GM12878 (cell line): ENCODE measurements around the gene ADPGK. TPM values are rescaled to one million over a fixed set of nuclear protein-coding genes. Genes with fewer than 3 reads are reported as not detected.

ENCODE experiments used
- ASH2L ChIP-seq: fragments of 300-600, 200-600 bp; sonication (generic); IDR thresholded peaks from 2 replicates; pipeline ENCODE4 v1.6.1; 2017; ENCODE audit warnings: low read depth, mild to moderate bottlenecking, borderline replicate concordance
- ATF7 ChIP-seq: fragments of 450-650 bp; IDR thresholded peaks from 2 replicates; pipeline ENCODE4 v1.6.1; 2016; ENCODE audit warnings: low read depth, mild to moderate bottlenecking
- CEBPB ChIP-seq, 2 experiments: fragments of 150-350 bp in 1 of 2; IDR thresholded peaks; 2 replicates each; pipeline ENCODE4 v1.6.1; 2012 to 2014; ENCODE audit warnings: low read depth in 2 of 2, low read length in 2 of 2, borderline replicate concordance in 1 of 2, inconsistent platforms in 1 of 2
- CHD4 ChIP-seq: fragments of 200-600 bp; sonication (generic); IDR thresholded peaks from 2 replicates; pipeline ENCODE4 v1.6.1; 2016; ENCODE audit warnings: mild to moderate bottlenecking
- EGR1 ChIP-seq, 2 experiments: IDR thresholded peaks; 1 replicate in 1 of 2; 2 replicates in 1 of 2; pipeline ENCODE4 v1.6.1; 2011 to 2012; ENCODE audit warnings: low read depth in 2 of 2, low read length in 2 of 2, borderline replicate concordance in 1 of 2, mild to moderate bottlenecking in 1 of 2, moderate library complexity in 1 of 2
- HDAC2 ChIP-seq: fragments of 200-600 bp; sonication (generic); IDR thresholded peaks from 2 replicates; pipeline ENCODE4 v1.6.1; 2017
- MEF2A ChIP-seq: IDR thresholded peaks from 2 replicates; pipeline ENCODE4 v1.6.1; 2011; ENCODE audit warnings: low read depth, mild to moderate bottlenecking, low read length, moderate library complexity; ENCODE audit not compliant: insufficient read depth
- MYC ChIP-seq: IDR thresholded peaks from 2 replicates; pipeline ENCODE4 v1.6.1; 2011; ENCODE audit warnings: mild to moderate bottlenecking, low read length, moderate library complexity, inconsistent platforms; ENCODE audit not compliant: insufficient read depth, insufficient replicate concordance, insufficient read length, severe bottlenecking
- PAX8 ChIP-seq: fragments of 450-650 bp; IDR thresholded peaks from 2 replicates; pipeline ENCODE4 v1.6.1; 2017; ENCODE audit warnings: mild to moderate bottlenecking, moderate library complexity
- RAD51 ChIP-seq: fragments of 450-650 bp; IDR thresholded peaks from 2 replicates; pipeline ENCODE4 v1.6.1; 2016; ENCODE audit warnings: moderate library complexity, mild to moderate bottlenecking, inconsistent platforms
- SIX5 ChIP-seq: IDR thresholded peaks from 2 replicates; pipeline ENCODE4 v1.6.1; 2011; ENCODE audit warnings: mild to moderate bottlenecking, low read depth, low read length, moderate library complexity; ENCODE audit not compliant: severe bottlenecking
- SMAD5 ChIP-seq: IDR thresholded peaks from 2 replicates; pipeline ENCODE4 v1.6.1; 2016; ENCODE audit warnings: antibody characterized with exemption, low read depth
- SP1 ChIP-seq: IDR thresholded peaks from one replicate; pipeline ENCODE4 v1.6.1; 2011; ENCODE audit warnings: low read depth, low read length
- SREBF2 ChIP-seq: IDR thresholded peaks from 2 replicates; pipeline ENCODE4 v1.6.1; 2012; ENCODE audit warnings: mild to moderate bottlenecking, low read length
- TARDBP ChIP-seq: IDR thresholded peaks from 2 replicates; pipeline ENCODE4 v1.6.1; 2016; ENCODE audit warnings: borderline replicate concordance
- TBL1XR1 ChIP-seq: IDR thresholded peaks from 2 replicates; pipeline ENCODE4 v1.6.1; 2012; ENCODE audit warnings: low read depth, low read length, improper control_type of control experiment
- ZBED1 ChIP-seq: IDR thresholded peaks from 2 replicates; pipeline ENCODE4 v1.6.1; 2016; ENCODE audit warnings: borderline replicate concordance
- ZSCAN29 ChIP-seq: fragments of 450-650 bp; IDR thresholded peaks from 2 replicates; pipeline ENCODE4 v1.6.1; 2017; ENCODE audit warnings: mild to moderate bottlenecking, moderate library complexity
- polyA plus RNA-seq, 11 experiments: library from polyadenylated mRNA; depleted of rRNA in 4 of 11; unstranded in 6 of 11; stranded (reverse) in 5 of 11; fragments of >200 nt; fragmentation: Nextera tagmentation in 4 of 11; fragmentation: Illumina TruSeq in 1 of 11; extraction: Ambion mirVana in 4 of 11; extraction: Trizol in 1 of 11; gene quantifications; 1 replicate in 1 of 11; 2 replicates in 10 of 11; pipeline versions ENCODE4 v1.2.1 to v1.2.3, GENCODE V29; 2011 to 2016; ENCODE audit warnings: inconsistent platforms in 2 of 11, missing spikeins in 2 of 11, low read depth in 1 of 11
- total RNA-seq, 4 experiments: library from RNA; depleted of rRNA in 3 of 4; stranded (reverse); fragments of >200 nt in 3 of 4; fragmentation: Illumina TruSeq in 1 of 4; extraction: Trizol in 1 of 4; gene quantifications; 2 replicates each; pipeline versions ENCODE4 v1.2.1 to v1.2.3, GENCODE V29; 2013 to 2021
- TF ChIP-seq, protein P1 (sequence below): IDR thresholded peaks from 2 replicates; pipeline ENCODE4 v1.6.1; 2011; ENCODE audit warnings: borderline replicate concordance, low read depth, mild to moderate bottlenecking, moderate library complexity, low read length; ENCODE audit not compliant: insufficient read depth, poor library complexity, severe bottlenecking
- TF ChIP-seq, protein P2 (sequence below): IDR thresholded peaks from 2 replicates; pipeline ENCODE4 v1.6.1; 2011; ENCODE audit warnings: low read depth, low read length, improper control_type of control experiment, borderline replicate concordance
- TF ChIP-seq, protein P3 (sequence below): fragments of 450-650 bp; IDR thresholded peaks from 2 replicates; pipeline ENCODE4 v1.6.1; 2017; ENCODE audit warnings: antibody characterized with exemption, mild to moderate bottlenecking, moderate library complexity
- TF ChIP-seq, protein P4 (sequence below), 3 experiments: IDR thresholded peaks in 2 of 3; conservative IDR thresholded peaks in 1 of 3; 2 replicates each; pipeline ENCODE4 v1.5.1; 2011; ENCODE audit warnings: low read depth in 3 of 3, low read length in 3 of 3, mild to moderate bottlenecking in 3 of 3, control low read depth in 2 of 3, moderate library complexity in 2 of 3, inconsistent platforms in 1 of 3, mixed read lengths in 1 of 3; ENCODE audit not compliant: control insufficient read depth in 2 of 3, insufficient read depth in 1 of 3; ENCODE audit errors: extremely low read depth in 1 of 3
- TF ChIP-seq, protein P5 (sequence below): IDR thresholded peaks from 2 replicates; pipeline ENCODE4 v1.6.1; 2011; ENCODE audit warnings: mild to moderate bottlenecking, low read depth, low read length, moderate library complexity; ENCODE audit not compliant: insufficient replicate concordance

ADPGK gene
- total and polyA plus RNA-seq, 10 of the 15 experiments (the other 5 are each of a cell fraction or from before 2014, with no cell fraction given): 13.8 to 146 (median 56.7) TPM

DNA sequence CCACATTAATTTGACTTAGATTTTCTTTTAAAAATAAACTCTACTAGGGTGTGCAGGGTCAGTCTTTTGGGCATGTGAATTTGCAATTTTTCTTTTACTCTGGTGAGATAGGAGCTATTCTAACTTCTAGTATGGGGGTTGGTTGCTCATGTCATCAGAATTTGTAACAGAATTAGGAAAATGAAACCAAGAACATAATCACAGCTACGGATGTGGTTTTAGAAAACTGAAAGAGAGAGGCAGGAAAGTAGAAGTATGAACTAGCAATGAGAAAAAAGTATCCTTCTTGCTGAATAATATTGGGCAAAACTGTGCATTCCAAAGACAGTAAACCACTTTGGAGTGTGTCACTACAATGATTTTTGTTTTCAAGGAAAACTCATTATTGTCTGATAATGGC lies 43.3 kb downstream of the ADPGK start (continued):
- TF ChIP-seq, protein P1, sequence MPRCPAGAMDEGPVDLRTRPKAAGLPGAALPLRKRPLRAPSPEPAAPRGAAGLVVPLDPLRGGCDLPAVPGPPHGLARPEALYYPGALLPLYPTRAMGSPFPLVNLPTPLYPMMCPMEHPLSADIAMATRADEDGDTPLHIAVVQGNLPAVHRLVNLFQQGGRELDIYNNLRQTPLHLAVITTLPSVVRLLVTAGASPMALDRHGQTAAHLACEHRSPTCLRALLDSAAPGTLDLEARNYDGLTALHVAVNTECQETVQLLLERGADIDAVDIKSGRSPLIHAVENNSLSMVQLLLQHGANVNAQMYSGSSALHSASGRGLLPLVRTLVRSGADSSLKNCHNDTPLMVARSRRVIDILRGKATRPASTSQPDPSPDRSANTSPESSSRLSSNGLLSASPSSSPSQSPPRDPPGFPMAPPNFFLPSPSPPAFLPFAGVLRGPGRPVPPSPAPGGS: no peak
- TF ChIP-seq MYC (no peak), ATF7 (peak; percentile 72), RAD51 (no peak), SREBF2 (no peak), CEBPB (IDR thresholded peaks at IDR 0.05; ENCODE audit: borderline replicate concordance in 1 of 2, low read depth in 2 of 2, low read length in 2 of 2) (no peak), ASH2L (no peak), SIX5 (no peak), TARDBP (no peak), TBL1XR1 (no peak), ZSCAN29 (no peak), MEF2A (0 out of 2 replicates have a peak, but pooled peaks have one; percentile 30), CHD4 (no peak), EGR1 (IDR thresholded peaks at IDR 0.05; ENCODE audit: borderline replicate concordance in 1 of 2, low read depth in 2 of 2, low read length in 2 of 2) (no peak), ZBED1 (no peak), PAX8 (no peak), SP1 (peak; percentile 45), HDAC2 (no peak), SMAD5 (no peak)
- TF ChIP-seq, protein P2, sequence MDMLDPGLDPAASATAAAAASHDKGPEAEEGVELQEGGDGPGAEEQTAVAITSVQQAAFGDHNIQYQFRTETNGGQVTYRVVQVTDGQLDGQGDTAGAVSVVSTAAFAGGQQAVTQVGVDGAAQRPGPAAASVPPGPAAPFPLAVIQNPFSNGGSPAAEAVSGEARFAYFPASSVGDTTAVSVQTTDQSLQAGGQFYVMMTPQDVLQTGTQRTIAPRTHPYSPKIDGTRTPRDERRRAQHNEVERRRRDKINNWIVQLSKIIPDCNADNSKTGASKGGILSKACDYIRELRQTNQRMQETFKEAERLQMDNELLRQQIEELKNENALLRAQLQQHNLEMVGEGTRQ: no peak
- TF ChIP-seq, protein P3, sequence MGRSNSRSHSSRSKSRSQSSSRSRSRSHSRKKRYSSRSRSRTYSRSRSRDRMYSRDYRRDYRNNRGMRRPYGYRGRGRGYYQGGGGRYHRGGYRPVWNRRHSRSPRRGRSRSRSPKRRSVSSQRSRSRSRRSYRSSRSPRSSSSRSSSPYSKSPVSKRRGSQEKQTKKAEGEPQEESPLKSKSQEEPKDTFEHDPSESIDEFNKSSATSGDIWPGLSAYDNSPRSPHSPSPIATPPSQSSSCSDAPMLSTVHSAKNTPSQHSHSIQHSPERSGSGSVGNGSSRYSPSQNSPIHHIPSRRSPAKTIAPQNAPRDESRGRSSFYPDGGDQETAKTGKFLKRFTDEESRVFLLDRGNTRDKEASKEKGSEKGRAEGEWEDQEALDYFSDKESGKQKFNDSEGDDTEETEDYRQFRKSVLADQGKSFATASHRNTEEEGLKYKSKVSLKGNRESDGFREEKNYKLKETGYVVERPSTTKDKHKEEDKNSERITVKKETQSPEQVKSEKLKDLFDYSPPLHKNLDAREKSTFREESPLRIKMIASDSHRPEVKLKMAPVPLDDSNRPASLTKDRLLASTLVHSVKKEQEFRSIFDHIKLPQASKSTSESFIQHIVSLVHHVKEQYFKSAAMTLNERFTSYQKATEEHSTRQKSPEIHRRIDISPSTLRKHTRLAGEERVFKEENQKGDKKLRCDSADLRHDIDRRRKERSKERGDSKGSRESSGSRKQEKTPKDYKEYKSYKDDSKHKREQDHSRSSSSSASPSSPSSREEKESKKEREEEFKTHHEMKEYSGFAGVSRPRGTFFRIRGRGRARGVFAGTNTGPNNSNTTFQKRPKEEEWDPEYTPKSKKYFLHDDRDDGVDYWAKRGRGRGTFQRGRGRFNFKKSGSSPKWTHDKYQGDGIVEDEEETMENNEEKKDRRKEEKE: no peak
- TF ChIP-seq, protein P4, sequence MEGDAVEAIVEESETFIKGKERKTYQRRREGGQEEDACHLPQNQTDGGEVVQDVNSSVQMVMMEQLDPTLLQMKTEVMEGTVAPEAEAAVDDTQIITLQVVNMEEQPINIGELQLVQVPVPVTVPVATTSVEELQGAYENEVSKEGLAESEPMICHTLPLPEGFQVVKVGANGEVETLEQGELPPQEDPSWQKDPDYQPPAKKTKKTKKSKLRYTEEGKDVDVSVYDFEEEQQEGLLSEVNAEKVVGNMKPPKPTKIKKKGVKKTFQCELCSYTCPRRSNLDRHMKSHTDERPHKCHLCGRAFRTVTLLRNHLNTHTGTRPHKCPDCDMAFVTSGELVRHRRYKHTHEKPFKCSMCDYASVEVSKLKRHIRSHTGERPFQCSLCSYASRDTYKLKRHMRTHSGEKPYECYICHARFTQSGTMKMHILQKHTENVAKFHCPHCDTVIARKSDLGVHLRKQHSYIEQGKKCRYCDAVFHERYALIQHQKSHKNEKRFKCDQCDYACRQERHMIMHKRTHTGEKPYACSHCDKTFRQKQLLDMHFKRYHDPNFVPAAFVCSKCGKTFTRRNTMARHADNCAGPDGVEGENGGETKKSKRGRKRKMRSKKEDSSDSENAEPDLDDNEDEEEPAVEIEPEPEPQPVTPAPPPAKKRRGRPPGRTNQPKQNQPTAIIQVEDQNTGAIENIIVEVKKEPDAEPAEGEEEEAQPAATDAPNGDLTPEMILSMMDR (IDR thresholded peaks at IDR 0.05 in 2 of 3, conservative IDR thresholded peaks at IDR 0.05 in 1 of 3; ENCODE audit: control insufficient read depth in 2 of 3, extremely low read depth in 1 of 3, insufficient read depth in 1 of 3, low read depth in 3 of 3, low read length in 3 of 3): no peak
- TF ChIP-seq, protein P5, sequence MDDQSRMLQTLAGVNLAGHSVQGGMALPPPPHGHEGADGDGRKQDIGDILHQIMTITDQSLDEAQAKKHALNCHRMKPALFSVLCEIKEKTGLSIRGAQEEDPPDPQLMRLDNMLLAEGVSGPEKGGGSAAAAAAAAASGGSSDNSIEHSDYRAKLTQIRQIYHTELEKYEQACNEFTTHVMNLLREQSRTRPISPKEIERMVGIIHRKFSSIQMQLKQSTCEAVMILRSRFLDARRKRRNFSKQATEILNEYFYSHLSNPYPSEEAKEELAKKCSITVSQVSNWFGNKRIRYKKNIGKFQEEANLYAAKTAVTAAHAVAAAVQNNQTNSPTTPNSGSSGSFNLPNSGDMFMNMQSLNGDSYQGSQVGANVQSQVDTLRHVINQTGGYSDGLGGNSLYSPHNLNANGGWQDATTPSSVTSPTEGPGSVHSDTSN: no peak
